Measurements from ENCODE around the gene TRIM44. TPM values are rescaled to one million over a fixed set of nuclear protein-coding genes. Genes with fewer than 3 reads are reported as not detected.

TRIM44 gene
- total and polyA plus RNA-seq, 3 donors from 2014 or later, result 37.1 to 42.3 (median 41.6) TPM

GRCh38 chr11:35791088-35791958, 128.7 kb downstream of the TRIM44 start:
- 58 to 63% methylated on average over 6 of the region's 6 CpGs for WGBS, 2 donors
- H3K36me3 ChIP-seq (ENCODE audit: low read depth, missing control alignments), result no peaks in the 10 kb centered on the region
- intact Hi-C loops (cut with DNase I; ENCODE audit: low total_unique reads), result no loop called here
- no peaks in the 10 kb centered on the region for H3K27me3 ChIP-seq
- no peaks in the 10 kb centered on the region for H3K9me3 ChIP-seq
- no peak overlapping the region for H3K4me3 ChIP-seq
- DNase-seq, result no peak
- no peak for TF ChIP-seq POLR2A (IDR thresholded peaks at IDR 0.05)
- TF ChIP-seq CTCF (IDR thresholded peaks at IDR 0.05), result no peak
- no peaks in the 10 kb centered on the region for H3K4me1 ChIP-seq
- no peak overlapping the region for H3K27ac ChIP-seq

DNA sequence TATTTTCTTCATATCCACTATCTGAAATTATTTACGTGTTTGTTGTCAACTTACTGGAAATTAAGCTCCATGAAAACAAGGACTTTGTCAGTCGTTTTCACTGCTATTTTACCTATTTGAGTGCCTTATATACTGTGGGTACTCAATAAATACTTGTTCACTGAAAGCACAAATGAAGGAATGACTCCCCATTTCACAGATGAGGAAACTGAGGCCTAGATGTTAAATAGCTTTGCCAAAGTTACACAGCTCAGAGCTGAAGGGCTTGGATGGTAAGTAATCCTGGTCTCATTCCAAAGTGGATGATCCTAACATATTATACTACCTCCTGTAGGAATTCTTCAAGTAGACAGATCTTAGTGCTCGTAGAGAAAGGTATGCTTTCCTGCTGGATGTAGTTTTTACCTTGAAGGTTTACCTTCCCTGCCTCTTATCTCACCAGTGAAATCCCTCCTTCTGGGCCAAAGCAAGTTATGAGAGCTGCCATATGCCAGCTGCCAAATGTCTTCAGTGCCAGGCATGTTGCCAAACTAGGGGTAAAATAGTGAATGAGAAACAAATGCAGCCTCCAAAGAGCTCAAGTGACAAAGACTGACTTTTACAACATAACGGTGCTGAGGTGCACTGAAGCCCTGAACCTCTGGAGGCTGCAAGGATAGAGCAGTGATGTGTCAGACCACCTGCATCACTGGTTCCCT, 129.7 kb downstream of the TRIM44 start:
- Histone ChIP-seq H3K27me3 (no peaks in the 10 kb centered on the region), H3K4me3 (no peak overlapping the region), H3K27ac (no peak overlapping the region), H3K4me1 (no peaks in the 10 kb centered on the region), H3K36me3 (ENCODE audit: low read depth, missing control alignments) (no peaks in the 10 kb centered on the region), H3K9me3 (no peaks in the 10 kb centered on the region)
- WGBS, 2 donors, result 89 to 91% methylated on average over 4 of the region's 4 CpGs
- TF ChIP-seq CTCF (IDR thresholded peaks at IDR 0.05) (no peak), POLR2A (IDR thresholded peaks at IDR 0.05) (no peak)
- intact Hi-C loops (cut with DNase I; ENCODE audit: low total_unique reads), result no loop called here
- DNase-seq, result no peak

GRCh38 chr11:35792846-35793192, 130.2 kb downstream of the TRIM44 start:
- no peaks in the 10 kb centered on the region for H3K4me1 ChIP-seq
- no peak for DNase-seq
- WGBS, 2 donors, result 86 to 93% methylated on average over 2 of the region's 2 CpGs

GRCh38 chr11:35794333-35794732, 131.8 kb downstream of the TRIM44 start:
- 97 to 98% methylated on average over 2 of the region's 2 CpGs for WGBS, 2 donors

More at GRCh38 chr11:35792846-35793192, 130.2 kb downstream of the TRIM44 start:
- intact Hi-C loops (cut with DNase I; ENCODE audit: low total_unique reads), result no loop called here
- Histone ChIP-seq H3K36me3 (ENCODE audit: low read depth, missing control alignments) (no peaks in the 10 kb centered on the region), H3K4me3 (no peak overlapping the region), H3K27me3 (no peaks in the 10 kb centered on the region), H3K9me3 (no peaks in the 10 kb centered on the region), H3K27ac (no peak overlapping the region)
- TF ChIP-seq POLR2A (IDR thresholded peaks at IDR 0.05) (no peak), CTCF (IDR thresholded peaks at IDR 0.05) (no peak)

More at GRCh38 chr11:35794333-35794732, 131.8 kb downstream of the TRIM44 start:
- no peak for TF ChIP-seq POLR2A (IDR thresholded peaks at IDR 0.05)
- TF ChIP-seq CTCF (IDR thresholded peaks at IDR 0.05), result no peak
- Histone ChIP-seq H3K27ac (no peak overlapping the region), H3K36me3 (ENCODE audit: low read depth, missing control alignments) (no peaks in the 10 kb centered on the region), H3K4me3 (no peak overlapping the region), H3K27me3 (no peaks in the 10 kb centered on the region), H3K4me1 (no peaks in the 10 kb centered on the region), H3K9me3 (no peaks in the 10 kb centered on the region)
- DNase-seq, result no peak
- intact Hi-C loops (cut with DNase I; ENCODE audit: low total_unique reads), result no loop called here

All from testis (tissue), 3 donors.